Karpas-422 (cell line): ENCODE measurements around the gene SNX33. TPM values are rescaled to one million over a fixed set of nuclear protein-coding genes. Genes with fewer than 3 reads are reported as not detected.

Experiments used
- DNase-seq: peaks from one replicate; pipeline ENCODE4 v3.0.0-alpha.2; 2015
- H2AFZ ChIP-seq: fragments of 200-600 bp; sonication (generic); 2 replicates; pipeline ENCODE4 v1.6.1; 2014; ENCODE audit warnings: antibody characterized with exemption, low read length, mixed read lengths
- H3K27ac ChIP-seq: fragments of 200-600 bp; sonication (generic); 2 replicates; pipeline ENCODE4 v1.5.1; 2014; ENCODE audit warnings: mild to moderate bottlenecking, low read length, moderate library complexity
- H3K27me3 ChIP-seq: fragments of 200-600 bp; sonication (generic); 2 replicates; pipeline ENCODE4 v1.6.1; 2014; ENCODE audit warnings: low read length, mixed read lengths
- H3K36me3 ChIP-seq: fragments of 200-600 bp; sonication (generic); 2 replicates; pipeline ENCODE4 v1.6.1; 2014; ENCODE audit warnings: low read length, mixed read lengths; ENCODE audit not compliant: insufficient read depth
- H3K4me1 ChIP-seq: fragments of 200-600 bp; sonication (generic); 2 replicates; pipeline ENCODE4 v1.6.1; 2014; ENCODE audit warnings: mild to moderate bottlenecking, low read length, mixed read lengths
- H3K4me2 ChIP-seq: fragments of 200-600 bp; sonication (generic); 2 replicates; pipeline ENCODE4 v1.6.1; 2014; ENCODE audit warnings: low read length, low read depth, mild to moderate bottlenecking; ENCODE audit not compliant: poor library complexity, severe bottlenecking
- H3K4me3 ChIP-seq: fragments of 200-600 bp; sonication (generic); 2 replicates; pipeline ENCODE4 v1.5.1; 2014; ENCODE audit warnings: mild to moderate bottlenecking, antibody characterized with exemption, low read length, mixed read lengths
- H3K79me2 ChIP-seq: fragments of 200-600 bp; sonication (generic); 2 replicates; pipeline ENCODE4 v1.6.1; 2014; ENCODE audit warnings: mild to moderate bottlenecking, low read length, mixed read lengths
- H3K9ac ChIP-seq: fragments of 200-600 bp; sonication (generic); 2 replicates; pipeline ENCODE4 v1.6.0; 2014; ENCODE audit warnings: low read length
- H3K9me2 ChIP-seq: fragments of 200-600 bp; sonication (generic), shearing (Covaris generic); replicated peaks from 2 replicates; pipeline ENCODE4 v1.6.0; 2014; ENCODE audit warnings: mild to moderate bottlenecking, low read length, moderate library complexity; ENCODE audit not compliant: insufficient read depth
- H3K9me3 ChIP-seq: fragments of 300-700, 200-600 bp; sonication (generic); 2 replicates; pipeline ENCODE4 v1.6.1; 2014; ENCODE audit warnings: low read length, mixed read lengths
- H4K20me1 ChIP-seq: fragments of 200-600 bp; sonication (generic); 2 replicates; pipeline ENCODE4 v1.6.1; 2014; ENCODE audit warnings: mild to moderate bottlenecking, antibody characterized with exemption, low read length, low read depth; ENCODE audit not compliant: insufficient read depth
- total RNA-seq: library from RNA; depleted of rRNA; stranded (reverse); fragments of >200 nt; shearing (Covaris generic); gene quantifications from 2 replicates; pipeline ENCODE4 v1.2.3, GENCODE V29; 2014; ENCODE audit warnings: low replicate concordance

The SNX33 gene
- total RNA-seq, 1 experiment from 2014 or later, result not detected

GRCh38 chr15:75654201-75654907 lies 6.6 kb downstream of the SNX33 start:
- Histone ChIP-seq H4K20me1 (no peaks in the 10 kb centered on the region), H3K9me3 (no peaks in the 10 kb centered on the region), H3K79me2 (no peaks in the 10 kb centered on the region), H3K27me3 (no peaks in the 10 kb centered on the region), H3K9ac (no peak overlapping the region), H3K9me2 (no peaks in the 10 kb centered on the region), H3K36me3 (no peaks in the 10 kb centered on the region), H3K27ac (no peak overlapping the region), H3K4me1 (peaks cover 9% of the 10 kb centered on the region), H2AFZ (no peak overlapping the region), H3K4me3 (no peak overlapping the region), H3K4me2 (no peak overlapping the region)
- DNase-seq, result no peak

GRCh38 chr15:75655931-75656330 lies 8.2 kb downstream of the SNX33 start:
- no peak overlapping the region for H3K27ac ChIP-seq
- no peak overlapping the region for H3K4me3 ChIP-seq
- no peaks in the 10 kb centered on the region for H3K36me3 ChIP-seq
- H3K9me2 ChIP-seq, result no peaks in the 10 kb centered on the region
- no peak overlapping the region for H3K4me2 ChIP-seq
- H3K9me3 ChIP-seq, result no peaks in the 10 kb centered on the region
- no peaks in the 10 kb centered on the region for H4K20me1 ChIP-seq
- peaks cover 9% of the 10 kb centered on the region for H3K4me1 ChIP-seq
- H3K9ac ChIP-seq, result no peak overlapping the region
- H2AFZ ChIP-seq, result no peak overlapping the region
- no peak for DNase-seq
- no peaks in the 10 kb centered on the region for H3K79me2 ChIP-seq
- H3K27me3 ChIP-seq, result no peaks in the 10 kb centered on the region

- Histone ChIP-seq H3K9me3 (no peaks in the 10 kb centered on the region), H3K4me1 (peaks cover 9% of the 10 kb centered on the region), H3K9me2 (no peaks in the 10 kb centered on the region), H3K9ac (no peak overlapping the region), H3K36me3 (no peaks in the 10 kb centered on the region), H4K20me1 (no peaks in the 10 kb centered on the region), H3K27ac (no peak overlapping the region), H3K4me2 (no peak overlapping the region), H3K4me3 (no peak overlapping the region), H3K79me2 (no peaks in the 10 kb centered on the region), H2AFZ (no peak overlapping the region), H3K27me3 (no peaks in the 10 kb centered on the region)
- DNase-seq, result no peak
Observed at GRCh38 chr15:75656331-75656730, 8.6 kb downstream of the SNX33 start.

GRCh38 chr15:75656813-75657212 lies 9.1 kb downstream of the SNX33 start:
- H2AFZ ChIP-seq, result no peak overlapping the region
- H3K27ac ChIP-seq, result no peak overlapping the region
- no peak overlapping the region for H3K9ac ChIP-seq
- no peaks in the 10 kb centered on the region for H3K36me3 ChIP-seq
- no peak overlapping the region for H3K4me2 ChIP-seq
- no peaks in the 10 kb centered on the region for H4K20me1 ChIP-seq
- no peak overlapping the region for H3K4me3 ChIP-seq
- no peaks in the 10 kb centered on the region for H3K79me2 ChIP-seq
- peaks cover 9% of the 10 kb centered on the region for H3K4me1 ChIP-seq
- H3K27me3 ChIP-seq, result no peaks in the 10 kb centered on the region
- H3K9me2 ChIP-seq, result no peaks in the 10 kb centered on the region
- H3K9me3 ChIP-seq, result no peaks in the 10 kb centered on the region
- DNase-seq, result no peak

- Histone ChIP-seq H4K20me1 (no peaks in the 10 kb centered on the region), H3K4me3 (no peak overlapping the region), H3K4me2 (no peak overlapping the region), H3K27me3 (no peaks in the 10 kb centered on the region), H3K9me3 (no peaks in the 10 kb centered on the region), H3K79me2 (no peaks in the 10 kb centered on the region), H3K36me3 (no peaks in the 10 kb centered on the region), H3K27ac (no peak overlapping the region), H2AFZ (no peak overlapping the region), H3K9ac (no peak overlapping the region), H3K4me1 (peaks cover 9% of the 10 kb centered on the region), H3K9me2 (no peaks in the 10 kb centered on the region)
- DNase-seq, result no peak
Observed at GRCh38 chr15:75659141-75659771, 11.5 kb downstream of the SNX33 start.

GRCh38 chr15:75659928-75660645 lies 12.4 kb downstream of the SNX33 start:
- no peaks in the 10 kb centered on the region for H3K9me2 ChIP-seq
- no peak overlapping the region for H2AFZ ChIP-seq
- H3K9me3 ChIP-seq, result no peaks in the 10 kb centered on the region
- H3K4me3 ChIP-seq, result no peak overlapping the region
- no peak overlapping the region for H3K27ac ChIP-seq
- H4K20me1 ChIP-seq, result no peaks in the 10 kb centered on the region
- DNase-seq, result no peak
- H3K4me1 ChIP-seq, result peaks cover 9% of the 10 kb centered on the region
- no peaks in the 10 kb centered on the region for H3K27me3 ChIP-seq
- no peaks in the 10 kb centered on the region for H3K36me3 ChIP-seq
- H3K9ac ChIP-seq, result no peak overlapping the region
- H3K4me2 ChIP-seq, result no peak overlapping the region
- H3K79me2 ChIP-seq, result no peaks in the 10 kb centered on the region

GRCh38 chr15:75661100-75661755 lies 13.5 kb downstream of the SNX33 start:
- Histone ChIP-seq H3K4me2 (no peak overlapping the region), H3K9me2 (no peaks in the 10 kb centered on the region), H3K79me2 (no peaks in the 10 kb centered on the region), H3K9me3 (no peaks in the 10 kb centered on the region), H3K4me1 (peaks cover under 1% of the 10 kb centered on the region), H3K27ac (no peak overlapping the region), H2AFZ (no peak overlapping the region), H3K4me3 (no peak overlapping the region), H4K20me1 (no peaks in the 10 kb centered on the region), H3K9ac (no peak overlapping the region), H3K27me3 (no peaks in the 10 kb centered on the region), H3K36me3 (no peaks in the 10 kb centered on the region)
- no peak for DNase-seq

- Histone ChIP-seq H3K36me3 (no peaks in the 10 kb centered on the region), H3K9me2 (no peaks in the 10 kb centered on the region), H4K20me1 (no peaks in the 10 kb centered on the region), H3K27me3 (no peaks in the 10 kb centered on the region), H3K4me2 (no peak overlapping the region), H3K27ac (no peak overlapping the region), H3K4me1 (peaks cover 6% of the 10 kb centered on the region), H3K9ac (no peak overlapping the region), H2AFZ (no peak overlapping the region), H3K9me3 (no peaks in the 10 kb centered on the region), H3K79me2 (no peaks in the 10 kb centered on the region), H3K4me3 (no peak overlapping the region)
- no peak for DNase-seq
Observed at GRCh38 chr15:75661756-75662140, 14.0 kb downstream of the SNX33 start.
